ENCODE results near the gene RCAN3. TPM values are rescaled to one million over a fixed set of nuclear protein-coding genes. Genes with fewer than 3 reads are reported as not detected.

The RCAN3 gene
- 2.2 and 6.9 TPM in 2 replicates for total RNA-seq

DNA sequence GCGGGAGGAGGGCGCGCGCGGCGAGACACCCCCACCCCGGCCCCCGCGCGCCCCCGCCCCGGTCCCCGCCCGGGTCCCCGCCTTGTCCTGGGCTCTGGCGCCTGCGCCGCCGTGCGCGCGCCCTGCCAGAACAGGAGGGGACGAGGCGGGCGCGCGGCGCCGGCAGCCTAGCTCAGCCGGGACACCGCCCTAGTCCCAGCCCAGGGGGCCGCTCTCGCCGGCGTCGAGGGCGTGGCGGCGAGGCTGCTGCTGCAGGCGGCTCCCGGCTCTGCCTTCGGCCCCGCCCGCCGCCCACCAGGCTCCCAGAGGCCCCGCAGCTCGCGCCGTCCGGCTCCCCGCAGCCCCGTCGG lies at the start of gene RCAN3:
RCAN3 (plus strand) TSS at position 128 of the 350 bp plus-strand sequence. CDS start 11,537 bp downstream, outside the sequence.

DNA sequence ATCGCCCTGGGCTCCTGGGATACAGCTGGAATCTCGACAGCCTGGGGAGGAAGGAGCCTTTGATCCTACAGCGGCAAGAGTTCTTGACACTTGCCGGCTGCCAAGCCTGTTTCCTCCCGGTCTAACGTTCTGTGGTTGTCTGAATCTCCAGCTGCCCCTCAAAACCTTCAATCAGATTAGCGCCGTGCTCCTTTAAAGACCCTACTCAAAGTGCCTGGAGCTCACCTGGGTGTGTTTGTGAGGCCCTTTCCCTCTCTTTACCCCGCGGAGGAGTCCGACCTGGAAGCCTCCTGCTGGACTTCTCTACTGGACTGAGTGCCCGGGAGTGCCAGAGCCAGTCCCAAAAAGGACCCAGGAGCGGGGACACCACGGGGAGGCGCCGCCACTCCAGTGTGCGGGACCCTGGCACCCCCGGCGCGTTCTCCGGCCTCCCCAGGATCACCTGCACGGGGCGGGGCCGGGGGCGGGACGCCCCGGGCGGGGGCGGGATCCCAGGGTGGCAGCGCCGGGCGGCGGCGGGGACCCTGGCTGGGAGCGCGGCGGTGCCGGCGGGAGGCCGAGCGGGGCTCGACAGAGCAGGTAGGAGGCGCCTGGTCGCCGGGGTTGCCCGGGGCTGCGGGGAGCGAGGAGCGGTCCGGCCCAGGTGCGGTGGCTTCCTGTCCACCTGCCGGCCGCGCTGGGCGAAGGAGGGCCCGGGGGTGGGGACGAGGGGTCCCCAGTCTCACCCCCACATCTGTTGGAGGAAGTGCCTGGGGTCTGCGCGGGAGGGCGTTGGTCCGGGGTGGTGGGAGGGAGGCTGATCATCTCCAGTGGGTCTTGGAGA lies 53.2 kb downstream of the RCAN3 start, which contains the start of gene NCMAP:
NCMAP (plus strand) TSS at position 497 of the 823 bp plus-strand sequence. CDS start 39,344 bp downstream, outside the sequence.

Other genes with a start within 250 kb of the RCAN3 start
- gene GRHL3, start 183.5 kb upstream of the RCAN3 start, total RNA-seq = 0.05 TPM in 1 of 2 replicates, not detected in the other
- 0.44 and 4.9 TPM in 2 replicates for gene STPG1, start 89.1 kb upstream of the RCAN3 start, total RNA-seq
- 12.5 and 18.8 TPM in 2 replicates for gene NIPAL3, start 87.0 kb upstream of the RCAN3 start, total RNA-seq
- not detected in 2 replicates for gene NCMAP, start 53.3 kb downstream of the RCAN3 start, total RNA-seq
- gene SRRM1, start 140.5 kb downstream of the RCAN3 start, total RNA-seq = 29.6 and 44.1 TPM in 2 replicates
- 254 and 311 TPM in 2 replicates for gene CLIC4, start 242.6 kb downstream of the RCAN3 start, total RNA-seq